H1 (cell line): ENCODE results near the gene ZRANB2. TPM values are rescaled to one million over a fixed set of nuclear protein-coding genes. Genes with fewer than 3 reads are reported as not detected.

Experiments used
- CTCF ChIA-PET: fragments of 300-600 bp; sonication (Branson Sonifier 250); formaldehyde crosslinking; loops from one replicate; lab custom pipeline; 2021; ENCODE audit not compliant: partially characterized antibody; lab: Charles Lee
- POLR2A ChIA-PET: fragments of 300-600 bp; sonication (Branson Sonifier 250); formaldehyde crosslinking; loops from one replicate; lab custom pipeline; 2021; ENCODE audit warnings: inconsistent platforms; ENCODE audit not compliant: partially characterized antibody; lab: Charles Lee
- DNase-seq, 2 experiments: peaks; one replicate each; pipeline versions ENCODE4 v3.0.0 to v3.0.0-alpha.2; 2010 to 2022; ENCODE audit warnings: low spot score in 2 of 2, low read depth in 1 of 2, mixed read lengths in 1 of 2
- FAIRE-seq: peaks from 2 replicates; lab custom pipeline; 2011; peaks lifted over from hg19 to GRCh38; lab: Jason Lieb, UNC
- H2AFZ ChIP-seq: 2 replicates; pipeline ENCODE4 v1.8.1; 2012; ENCODE audit warnings: low read length, inconsistent platforms
- H2AK5ac ChIP-seq: 2 replicates; pipeline ENCODE4 v1.6.1; 2013; ENCODE audit warnings: low read depth, low read length
- H2BK120ac ChIP-seq: replicated peaks from 2 replicates; pipeline ENCODE3; 2013; ENCODE audit warnings: low read depth, low read length, inconsistent platforms
- H2BK12ac ChIP-seq: 2 replicates; pipeline ENCODE4 v1.6.1; 2013; ENCODE audit warnings: low read depth, low read length
- H2BK15ac ChIP-seq: 2 replicates; pipeline ENCODE4 v1.6.1; 2013; ENCODE audit warnings: low read length
- H2BK20ac ChIP-seq: 2 replicates; pipeline ENCODE4 v1.6.1; 2013; ENCODE audit warnings: low read length
- H2BK5ac ChIP-seq: 2 replicates; pipeline ENCODE4 v1.6.1; 2013; ENCODE audit warnings: low read depth, low read length
- H3K14ac ChIP-seq: 2 replicates; pipeline ENCODE4 v1.6.1; 2013; ENCODE audit warnings: inconsistent platforms; ENCODE audit not compliant: insufficient read length
- H3K18ac ChIP-seq: 2 replicates; pipeline ENCODE4 v1.6.1; 2013; ENCODE audit warnings: low read length; ENCODE audit errors: extremely low read depth
- H3K23ac ChIP-seq: 2 replicates; pipeline ENCODE4 v1.6.1; 2013; ENCODE audit warnings: inconsistent platforms; ENCODE audit not compliant: insufficient read length
- H3K23me2 ChIP-seq: 2 replicates; pipeline ENCODE4 v1.6.1; 2013; ENCODE audit warnings: low read depth, low read length
- H3K27ac ChIP-seq: 2 replicates; pipeline ENCODE4 v1.6.1; 2011; ENCODE audit warnings: low read depth, low read length, inconsistent platforms
- H3K27me3 ChIP-seq, 4 experiments: replicated peaks in 1 of 4; 1 replicate in 1 of 4; 2 replicates in 3 of 4; pipeline versions ENCODE4 v1.6.1 to v1.8.1; 2011 to 2013; ENCODE audit warnings: low read length in 3 of 4, mild to moderate bottlenecking in 3 of 4, inconsistent platforms in 2 of 4, mixed read lengths in 2 of 4, moderate library complexity in 1 of 4; ENCODE audit not compliant: control insufficient read depth in 3 of 4, insufficient read depth in 3 of 4; ENCODE audit errors: extremely low read depth in 1 of 4
- H3K36me3 ChIP-seq, 4 experiments: 2 replicates each; pipeline versions ENCODE4 v1.6.1 to v1.8.1; 2011 to 2013; ENCODE audit warnings: mild to moderate bottlenecking in 4 of 4, low read length in 3 of 4, moderate library complexity in 2 of 4, control low read depth in 1 of 4, inconsistent platforms in 1 of 4; ENCODE audit not compliant: insufficient read depth in 4 of 4, control insufficient read depth in 2 of 4
- H3K4ac ChIP-seq: replicated peaks from 2 replicates; pipeline ENCODE3; 2013; ENCODE audit warnings: low read length, low read depth, mixed read lengths, inconsistent platforms; ENCODE audit not compliant: insufficient read length
- H3K4me1 ChIP-seq, 4 experiments: replicated peaks in 1 of 4; 1 replicate in 1 of 4; 2 replicates in 3 of 4; pipeline versions ENCODE4 v1.6.1 to v1.8.1; 2011 to 2013; ENCODE audit warnings: low read length in 3 of 4, inconsistent platforms in 2 of 4, mixed read lengths in 1 of 4; ENCODE audit not compliant: insufficient read depth in 4 of 4, control insufficient read depth in 3 of 4
- H3K4me2 ChIP-seq, 2 experiments: 2 replicates each; pipeline versions ENCODE4 v1.6.1 to v1.8.1; 2011 to 2013; ENCODE audit warnings: low read depth in 2 of 2, low read length in 2 of 2, control low read depth in 1 of 2, inconsistent platforms in 1 of 2, mild to moderate bottlenecking in 1 of 2; ENCODE audit not compliant: insufficient read depth in 1 of 2
- H3K4me3 ChIP-seq, 4 experiments: fragments of 200-600, 300-600 bp in 1 of 4; sonication (generic), shearing (Covaris generic), sonication (Bioruptor Twin) in 1 of 4; 2 replicates each; pipeline versions ENCODE4 v1.5.1 to v1.8.1; 2011 to 2016; ENCODE audit warnings: low read length in 4 of 4, low read depth in 3 of 4, control low read depth in 2 of 4, inconsistent platforms in 2 of 4, mild to moderate bottlenecking in 2 of 4, mixed read lengths in 1 of 4, moderate library complexity in 1 of 4; ENCODE audit not compliant: insufficient read depth in 2 of 4; ENCODE audit errors: extremely low read depth in 1 of 4
- H3K56ac ChIP-seq: replicated peaks from 2 replicates; pipeline ENCODE3; 2013; ENCODE audit warnings: low read depth, mild to moderate bottlenecking, mixed read lengths, low read length, inconsistent platforms; ENCODE audit not compliant: insufficient read length
- H3K79me1 ChIP-seq: 2 replicates; pipeline ENCODE4 v1.6.1; 2013; ENCODE audit warnings: low read depth, low read length, control low read depth
- H3K79me2 ChIP-seq, 2 experiments: 2 replicates each; pipeline versions ENCODE4 v1.6.1 to v1.8.1; 2012 to 2013; ENCODE audit warnings: low read length in 2 of 2, mild to moderate bottlenecking in 2 of 2, inconsistent platforms in 1 of 2; ENCODE audit not compliant: insufficient read depth in 2 of 2, control insufficient read depth in 1 of 2
- H3K9ac ChIP-seq, 4 experiments: replicated peaks in 1 of 4; 1 replicate in 1 of 4; 2 replicates in 3 of 4; pipeline versions ENCODE4 v1.6.1 to v1.8.1; 2011 to 2013; ENCODE audit warnings: low read depth in 3 of 4, low read length in 3 of 4, control low read depth in 2 of 4, mild to moderate bottlenecking in 2 of 4, moderate library complexity in 2 of 4, inconsistent platforms in 1 of 4; ENCODE audit errors: extremely low read depth in 1 of 4
- H3K9me3 ChIP-seq, 2 experiments: 2 replicates each; pipeline versions ENCODE4 v1.6.1 to v1.8.1; 2012 to 2013; ENCODE audit warnings: mild to moderate bottlenecking in 2 of 2, moderate library complexity in 2 of 2, control low read depth in 1 of 2, inconsistent platforms in 1 of 2, low read depth in 1 of 2, low read length in 1 of 2, mixed read lengths in 1 of 2; ENCODE audit not compliant: insufficient read depth in 2 of 2
- H4K20me1 ChIP-seq, 2 experiments: replicated peaks in 1 of 2; 2 replicates each; pipeline versions ENCODE3 to v1.8.1; 2011 to 2013; ENCODE audit warnings: inconsistent platforms in 2 of 2, low read length in 2 of 2, mild to moderate bottlenecking in 1 of 2; ENCODE audit not compliant: insufficient read depth in 2 of 2, control insufficient read depth in 1 of 2
- H4K5ac ChIP-seq: 2 replicates; pipeline ENCODE4 v1.6.1; 2013; ENCODE audit warnings: low read length, low read depth, mixed read lengths, inconsistent platforms; ENCODE audit not compliant: insufficient read length
- H4K8ac ChIP-seq: 2 replicates; pipeline ENCODE4 v1.8.0; 2013; ENCODE audit warnings: mild to moderate bottlenecking, moderate library complexity, low read length, inconsistent platforms; ENCODE audit not compliant: insufficient read depth; ENCODE audit errors: extremely low read depth
- H4K91ac ChIP-seq: replicated peaks from 2 replicates; pipeline ENCODE3; 2013; ENCODE audit warnings: low read length, mixed read lengths, inconsistent platforms; ENCODE audit not compliant: insufficient read length
- ATF2 ChIP-seq: IDR thresholded peaks from 2 replicates; pipeline ENCODE4 v1.6.1; 2012; ENCODE audit warnings: low read length, inconsistent platforms
- CHD1 ChIP-seq: IDR thresholded peaks from 2 replicates; pipeline ENCODE4 v1.6.1; 2012; ENCODE audit warnings: low read depth, low read length, improper control_type of control experiment
- EZH2 ChIP-seq: fragments of 200-600 bp; sonication (generic); IDR thresholded peaks from 2 replicates; pipeline ENCODE4 v1.7.1; 2012; ENCODE audit warnings: low read depth, mild to moderate bottlenecking, moderate library complexity, low read length, inconsistent platforms; ENCODE audit not compliant: severe bottlenecking
- JUN ChIP-seq: IDR thresholded peaks from 2 replicates; pipeline ENCODE4 v1.6.1; 2011; ENCODE audit warnings: low read depth, mild to moderate bottlenecking, improper control_type of control experiment, low read length
- POLR2AphosphoS5 ChIP-seq: IDR thresholded peaks from 2 replicates; pipeline ENCODE4 v1.6.1; 2011; ENCODE audit warnings: low read depth, low read length
- RNF2 ChIP-seq: fragments of 200-900, 300-1000 bp; sonication (generic); IDR thresholded peaks from 2 replicates; pipeline ENCODE4 v1.7.1; 2016; ENCODE audit warnings: borderline replicate concordance, low read depth, mild to moderate bottlenecking, antibody characterized with exemption, low read length; ENCODE audit not compliant: poor library complexity, severe bottlenecking; ENCODE audit errors: missing control alignments
- SAP30 ChIP-seq: fragments of 300-600 bp; sonication (generic); IDR thresholded peaks from 2 replicates; pipeline ENCODE4 v1.7.1; 2012; ENCODE audit warnings: low read length, moderate library complexity, mild to moderate bottlenecking, inconsistent platforms; ENCODE audit not compliant: insufficient read depth, insufficient replicate concordance
- SIX5 ChIP-seq: IDR thresholded peaks from 2 replicates; pipeline ENCODE4 v1.6.1; 2011; ENCODE audit warnings: mild to moderate bottlenecking, low read depth, low read length
- SRF ChIP-seq: IDR thresholded peaks from 2 replicates; pipeline ENCODE4 v1.6.1; 2011; ENCODE audit warnings: mild to moderate bottlenecking, low read depth, low read length, moderate library complexity
- TEAD4 ChIP-seq: IDR thresholded peaks from 2 replicates; pipeline ENCODE4 v1.6.1; 2012; ENCODE audit warnings: low read depth, low read length, inconsistent platforms, mixed read lengths
- YY1 ChIP-seq: IDR thresholded peaks from 2 replicates; pipeline ENCODE4 v1.6.1; 2011; ENCODE audit warnings: low read depth, mild to moderate bottlenecking, low read length
- WGBS, 2 experiments: shearing (Covaris generic) in 1 of 2; methylation state at CpG; one replicate each; pipeline versions ENCODE4 v1.1.6 to v1.1.7; 2013 to 2015; ENCODE audit warnings: low lambda C conversion rate in 2 of 2, mixed read lengths in 2 of 2, inconsistent platforms in 1 of 2, low coverage in 1 of 2, missing lambda C conversion rate in 1 of 2; ENCODE audit not compliant: insufficient replicate concordance in 2 of 2, insufficient coverage in 1 of 2, insufficient read length in 1 of 2; ENCODE audit errors: extremely low coverage in 1 of 2, missing lambda C conversion rate in 1 of 2; 5-methylcytosine and 5-hydroxymethylcytosine counted together
- polyA plus RNA-seq, 7 experiments: library from polyadenylated mRNA; depleted of rRNA in 3 of 7; stranded (reverse) in 5 of 7; unstranded in 2 of 7; fragments of >200 nt in 5 of 7; fragments of 200-250 nt in 2 of 7; gene quantifications; 1 replicate in 5 of 7; 2 replicates in 1 of 7; 4 replicates in 1 of 7; pipeline versions ENCODE4 v1.2.1 to v1.2.3, GENCODE V29; 2011 to 2013; ENCODE audit warnings: missing spikeins in 2 of 7, mixed read lengths in 2 of 7
- total RNA-seq: library from RNA; stranded (reverse); fragmentation: NEBNext Ultra II Directional; extraction: Animal tissue kit (Norgen Biotek cat#: 25700); gene quantifications from 2 replicates; pipeline ENCODE4 v1.2.1, GENCODE V29; 2021

Gene ZRANB2
- total and polyA plus RNA-seq, 2 of the 8 experiments (the other 6 are each of a cell fraction or from before 2014, with no cell fraction given), result 35.8 to 103 TPM

- Histone ChIP-seq H4K5ac (no peak overlapping the region), H2BK20ac (no peak overlapping the region), H3K27me3 (peaks cover 1 to 9% (median 5%) of the 10 kb centered on the region in 4 experiments; a peak in 5 of 7 replicates), H3K23ac (no peak overlapping the region), H3K56ac (no peak overlapping the region), H3K79me1 (no peaks in the 10 kb centered on the region), H3K9me3 (no peaks in the 10 kb centered on the region), H3K79me2 (peaks cover 16 to 40% of the 10 kb centered on the region in 2 experiments; a peak in 3 of 4 replicates), H3K14ac (no peak overlapping the region), H3K9ac (no peak overlapping the region), H2BK120ac (no peak overlapping the region), H3K4me2 (peak overlapping the region; percentile 56 to 68; a peak in 3 of 4 replicates), H4K91ac (no peak overlapping the region), H2BK12ac (no peak overlapping the region), H3K4me3 (peak overlapping the region in 1 of 4 experiments; percentile 92; a peak in 2 of 8 replicates), H4K20me1 (peaks cover 0 to 2% of the 10 kb centered on the region in 2 experiments), H2AK5ac (no peak overlapping the region), H3K23me2 (no peaks in the 10 kb centered on the region), H3K4me1 (no peaks in the 10 kb centered on the region; a peak in 2 of 7 replicates), H2AFZ (no peak overlapping the region), H3K36me3 (peaks cover 4 to 20% (median 8%) of the 10 kb centered on the region in 4 experiments; a peak in 6 of 8 replicates), H3K4ac (no peak overlapping the region), H3K18ac (no peak overlapping the region), H2BK5ac (no peak overlapping the region), H2BK15ac (no peak overlapping the region), H3K27ac (no peak overlapping the region), H4K8ac (peak overlapping the region; percentile 39; the same call in 1 of the 2 replicates)
- POLR2A ChIA-PET, result interaction anchor here (0.5 to 2.2 kb wide), 8 partner anchors 9 to 860 kb away, joined by 3 to 10 read pairs (median 4); partner anchors contain the start of gene SRSF11
- 88% methylated on average over 7 of the region's 7 CpGs; no CpG with 5 or more reads in 1 of the 2 experiments for WGBS, 2 experiments
- CTCF ChIA-PET, result interaction anchor here (0.8 to 1.5 kb wide), 4 partner anchors 12 to 275 kb away, joined by 3 to 5 read pairs (median 4); no protein-coding TSS in a partner anchor
- FAIRE-seq (no peak), DNase-seq (no peak)
- TF ChIP-seq YY1, result no peak
- TF ChIP-seq SIX5, result no peak
- TF ChIP-seq EZH2, result no peak
- no peak for TF ChIP-seq JUN
- TF ChIP-seq CHD1, result no peak
- TF ChIP-seq ATF2, result no peak
- TF ChIP-seq POLR2AphosphoS5, result no peak
- TF ChIP-seq TEAD4, result no peak
- TF ChIP-seq RNF2, result no peak
- no peak for TF ChIP-seq SRF
- TF ChIP-seq SAP30, result no peak
Observed at GRCh38 chr1:71081697-71082080, 854 bp upstream of the ZRANB2 start.
